NK-92 (cell line): ENCODE measurements around the gene ACVR1C.
"Not testable (repeated sequence)": the region's sequence is repeated elsewhere in the genome, so short reads cannot be mapped to it uniquely, and the experiment has no call there.

ENCODE experiments used
- DNase-seq: peaks from one replicate; lab custom pipeline; 2025; ENCODE audit not compliant: unreplicated experiment; lab: John Stamatoyannopoulos, UW

The ACVR1C gene

DNA sequence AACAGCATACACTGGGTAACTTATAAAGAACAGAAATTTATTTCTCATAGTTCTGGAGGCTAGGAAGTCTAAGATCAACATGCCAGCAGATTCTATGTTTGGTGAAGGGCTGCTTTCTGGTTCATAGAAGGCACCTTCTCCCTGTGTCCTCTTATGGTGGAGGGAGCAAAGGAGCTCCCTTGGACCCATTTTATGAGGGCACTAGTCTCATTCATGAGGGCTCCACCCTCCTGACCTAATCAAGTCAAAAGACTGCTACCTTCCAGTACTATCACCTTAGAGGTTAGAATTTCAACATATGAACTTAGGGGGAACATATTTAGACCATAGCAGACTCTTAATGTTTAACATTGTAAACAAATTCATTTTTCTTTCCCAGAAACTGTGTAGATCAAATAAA lies 54.5 kb downstream of the ACVR1C start:
- DNase-seq, result no peak

DNA sequence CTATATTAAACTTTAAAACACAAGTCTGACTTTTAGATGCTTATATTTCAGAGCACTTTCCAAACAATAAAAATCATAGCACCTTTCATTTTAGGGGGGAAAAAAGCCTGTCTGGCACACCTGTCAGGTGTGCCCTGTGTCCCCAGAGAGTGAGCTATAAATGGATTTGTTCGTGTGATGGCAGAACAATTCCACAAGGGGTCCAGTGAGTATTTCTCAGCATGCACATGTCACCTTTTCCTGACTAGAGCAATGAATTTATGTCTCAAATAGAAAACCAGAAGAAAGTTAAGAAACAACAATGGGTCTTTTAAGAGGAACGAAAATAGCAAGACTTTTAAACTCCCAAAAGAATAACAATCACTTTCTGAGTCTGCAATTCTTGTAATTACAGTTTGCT lies 55.9 kb downstream of the ACVR1C start:
- no peak for DNase-seq

DNA sequence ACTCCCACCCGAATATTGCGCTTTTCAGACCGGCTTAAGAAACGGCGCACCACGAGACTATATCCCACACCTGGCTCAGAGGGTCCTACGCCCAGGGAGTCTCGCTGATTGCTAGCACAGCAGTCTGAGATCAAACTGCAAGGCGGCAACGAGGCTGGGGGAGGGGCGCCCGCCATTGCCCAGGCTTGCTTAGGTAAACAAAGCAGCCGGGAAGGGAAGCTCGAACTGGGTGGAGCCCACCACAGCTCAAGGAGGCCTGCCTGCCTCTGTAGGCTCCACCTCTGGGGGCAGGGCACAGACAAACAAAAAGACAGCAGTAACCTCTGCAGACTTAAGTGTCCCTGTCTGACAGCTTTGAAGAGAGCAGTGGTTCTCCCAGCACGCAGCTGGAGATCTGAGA lies 62.0 kb downstream of the ACVR1C start:
- DNase-seq, result not testable (repeated sequence)

DNA sequence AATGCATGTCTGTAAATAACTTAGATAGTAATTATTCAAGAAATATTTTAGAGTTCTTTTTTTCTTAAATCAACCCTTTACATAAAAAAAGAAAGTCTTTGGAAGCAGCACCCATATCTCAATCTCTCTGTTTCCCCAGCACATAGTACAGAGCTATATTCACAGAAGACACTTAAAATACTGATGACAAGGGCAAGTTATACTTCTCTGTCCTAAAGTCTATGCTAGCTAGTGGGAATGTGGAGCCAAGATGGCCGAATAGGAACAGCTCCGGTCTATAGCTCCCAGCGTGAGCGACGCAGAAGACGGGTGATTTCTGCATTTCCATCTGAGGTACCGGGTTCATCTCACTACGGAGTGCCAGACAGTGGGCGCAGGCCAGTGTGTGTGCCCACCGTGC lies 62.6 kb downstream of the ACVR1C start:
- not testable (repeated sequence) for DNase-seq

DNA sequence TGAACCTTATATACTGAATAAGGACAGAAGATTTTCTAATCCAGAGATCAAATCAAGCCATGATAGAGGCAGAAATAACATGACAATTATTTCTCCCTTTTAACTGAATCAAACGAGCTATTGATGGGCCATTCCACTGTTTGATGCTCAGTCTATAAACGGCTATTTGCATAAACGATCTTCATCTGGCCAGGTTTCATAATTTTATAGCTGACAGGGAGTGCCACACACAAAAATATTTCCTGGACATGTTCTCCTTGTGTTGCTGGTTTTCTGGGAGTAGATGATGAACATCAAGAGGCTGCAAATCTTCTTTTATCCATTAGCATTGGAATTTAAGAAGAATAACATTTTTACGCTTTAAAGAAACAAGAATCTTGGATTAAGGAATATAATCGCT lies 63.1 kb downstream of the ACVR1C start:
- DNase-seq, result no peak

DNA sequence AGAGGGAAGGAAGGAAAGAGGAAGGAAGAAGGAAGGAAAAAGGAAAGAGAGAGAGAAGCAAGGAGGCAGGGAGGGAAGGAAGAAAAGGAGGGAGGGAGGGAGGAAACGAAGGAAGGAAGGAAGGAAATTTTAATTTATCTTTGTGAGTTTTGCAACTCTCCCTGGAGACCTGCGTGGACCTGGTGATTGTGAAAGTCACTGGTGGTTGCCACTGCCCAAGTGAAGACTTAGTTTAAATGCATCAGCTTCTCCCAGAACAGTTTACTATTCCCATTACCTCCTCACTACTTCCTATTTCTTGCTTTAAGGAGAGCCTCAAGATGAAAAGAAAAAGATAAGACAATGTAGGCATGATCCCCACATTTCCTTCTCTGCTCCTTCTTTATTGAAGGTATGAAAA lies 68.8 kb downstream of the ACVR1C start:
- no peak for DNase-seq

DNA sequence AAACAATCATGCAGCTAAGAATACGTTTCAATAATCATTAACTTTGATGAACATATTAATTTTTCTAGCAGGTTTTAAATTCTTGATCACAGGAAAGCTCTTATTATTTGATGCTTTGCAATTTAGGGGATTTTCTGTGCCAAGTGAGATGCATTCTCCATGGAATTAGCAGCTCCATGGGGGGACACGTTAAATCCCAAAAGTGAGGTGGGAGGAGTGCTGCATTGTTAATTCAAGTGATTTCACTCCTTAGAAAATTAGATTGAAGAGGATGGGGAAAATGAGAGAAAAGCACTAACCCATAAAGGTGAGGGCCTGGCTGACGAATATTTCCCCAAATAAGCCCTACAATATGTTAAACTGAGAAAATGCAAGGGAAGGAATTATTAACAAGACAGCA lies 69.2 kb downstream of the ACVR1C start:
- DNase-seq, result no peak

DNA sequence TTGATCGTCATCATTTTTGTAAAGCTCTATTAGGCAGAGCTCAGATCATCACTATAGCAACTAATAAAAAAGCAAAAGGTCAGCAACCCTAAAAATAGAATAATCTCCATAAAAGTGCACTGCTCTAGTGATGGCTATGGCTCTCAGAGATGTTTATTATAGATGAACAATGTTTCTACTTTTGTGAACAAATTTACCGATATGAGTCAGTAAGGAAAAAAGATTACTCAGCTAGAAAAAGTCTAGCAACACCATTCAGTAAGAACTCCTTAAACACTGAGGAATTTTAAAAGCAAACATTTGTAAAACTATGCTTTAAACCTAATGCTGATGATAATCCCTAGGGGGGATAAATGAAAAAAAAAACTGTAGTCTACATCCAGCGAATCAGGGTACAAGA lies 69.6 kb downstream of the ACVR1C start:
- DNase-seq, result no peak

DNA sequence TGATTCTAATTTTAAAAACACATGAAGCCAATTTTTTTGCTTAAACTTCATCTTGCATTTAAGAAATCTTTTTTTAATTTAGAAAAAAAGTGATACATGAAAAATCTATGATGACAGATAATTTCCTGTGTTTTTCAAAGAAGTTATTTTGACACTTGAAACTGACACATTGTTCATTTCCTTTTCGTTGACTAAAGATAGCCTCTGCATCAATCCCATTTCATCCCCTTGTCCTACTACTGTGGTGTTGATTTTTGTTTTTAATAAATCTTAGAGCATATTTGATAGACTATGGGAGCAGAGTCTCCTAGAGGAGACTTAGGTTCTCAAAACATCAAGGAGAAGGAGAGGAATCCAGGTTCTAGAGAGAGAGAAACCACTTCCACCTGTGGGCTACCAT lies 70.9 kb downstream of the ACVR1C start:
- DNase-seq, result no peak

DNA sequence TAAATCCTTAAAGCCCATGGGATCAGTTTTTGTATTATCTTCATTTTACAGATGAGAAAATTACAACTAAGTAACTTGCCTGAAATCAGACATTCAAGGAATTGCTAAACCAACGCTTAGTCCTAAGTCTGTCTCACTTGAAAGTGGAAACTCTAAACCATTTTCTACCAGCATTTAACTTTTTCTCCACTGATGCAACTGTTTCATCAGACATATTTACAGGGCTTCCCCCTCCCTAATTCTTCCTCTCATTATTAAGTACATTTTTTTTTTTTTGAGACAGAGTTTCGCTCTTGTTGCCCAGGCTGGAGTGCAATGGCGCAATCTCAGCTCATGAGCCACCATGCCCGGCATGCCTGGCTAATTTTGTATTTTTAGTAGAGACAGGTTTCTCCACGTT lies 88.6 kb downstream of the ACVR1C start:
- no peak for DNase-seq

DNA sequence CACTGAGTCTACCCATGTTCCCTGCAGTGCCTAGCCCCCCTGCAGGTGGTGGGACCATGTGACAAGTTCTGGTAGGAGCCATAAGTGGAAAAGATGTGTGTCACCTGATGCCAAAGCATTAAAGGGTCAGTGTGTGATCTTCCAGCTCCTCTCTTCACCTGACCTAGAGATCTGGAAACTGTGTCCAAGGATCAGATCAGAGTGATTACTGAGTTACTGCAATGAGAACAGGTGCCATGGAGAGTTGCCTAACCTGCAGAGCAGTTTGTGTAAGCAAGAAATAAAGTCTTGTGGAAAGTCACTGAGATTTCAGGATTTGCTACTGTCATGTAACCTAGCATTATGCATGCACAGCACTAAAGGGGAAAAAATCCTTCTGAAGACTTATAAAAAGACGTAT lies 90.6 kb downstream of the ACVR1C start:
- DNase-seq, result no peak

DNA sequence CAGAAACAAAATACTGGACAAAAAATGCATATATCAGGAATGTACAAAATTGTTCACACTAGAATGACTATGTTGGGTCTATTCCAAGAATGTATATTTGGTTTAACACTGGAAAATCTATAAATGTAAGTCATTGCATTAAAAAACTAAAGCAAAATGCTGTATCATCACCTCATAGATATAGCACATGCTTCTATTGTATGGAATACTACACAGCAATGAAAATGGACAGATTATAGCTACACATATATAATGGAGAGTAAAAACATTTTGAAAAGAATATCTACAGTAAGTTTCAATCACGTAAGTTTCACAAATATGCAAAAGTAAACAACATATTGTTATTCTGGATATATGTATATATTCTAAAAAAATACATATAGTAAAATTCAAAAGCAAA lies 91.8 kb downstream of the ACVR1C start:
- no peak for DNase-seq

DNA sequence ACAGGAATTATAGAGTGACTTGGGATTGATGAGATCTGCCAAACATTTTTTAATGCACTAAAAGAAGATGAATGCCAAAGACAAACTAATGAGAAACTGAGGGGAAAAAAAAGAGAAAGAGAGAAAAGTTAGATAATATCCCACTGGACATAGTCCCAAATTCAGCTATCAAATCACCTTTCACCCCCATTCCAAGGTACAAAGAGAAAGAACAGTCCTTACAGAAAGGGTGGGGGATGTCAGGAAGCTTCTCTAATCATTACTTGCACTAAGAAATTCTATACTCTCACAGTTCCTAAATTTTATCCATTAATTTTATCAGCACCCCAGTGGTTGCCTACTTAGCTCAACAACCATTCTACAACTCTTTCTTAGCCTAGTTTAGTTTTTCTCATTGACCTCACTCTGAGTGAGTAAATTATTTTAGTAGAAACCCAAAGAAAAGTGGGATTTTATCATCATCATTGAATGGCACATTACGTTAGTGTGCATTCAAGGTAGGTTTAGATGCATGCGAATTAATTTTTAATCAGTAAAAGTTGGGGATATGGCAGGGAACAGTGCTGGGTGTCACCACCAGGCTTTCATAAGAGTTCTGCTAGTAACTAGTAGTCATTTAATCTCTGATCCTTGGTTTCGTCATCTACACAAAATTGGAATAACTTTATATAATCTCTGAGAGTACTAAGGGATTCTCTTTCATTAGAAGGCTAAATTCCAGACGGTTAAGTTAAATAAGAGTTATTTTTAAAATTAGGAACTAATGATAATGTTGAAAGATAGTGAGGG lies 99.5 kb downstream of the ACVR1C start:
- DNase-seq, result no peak

DNA sequence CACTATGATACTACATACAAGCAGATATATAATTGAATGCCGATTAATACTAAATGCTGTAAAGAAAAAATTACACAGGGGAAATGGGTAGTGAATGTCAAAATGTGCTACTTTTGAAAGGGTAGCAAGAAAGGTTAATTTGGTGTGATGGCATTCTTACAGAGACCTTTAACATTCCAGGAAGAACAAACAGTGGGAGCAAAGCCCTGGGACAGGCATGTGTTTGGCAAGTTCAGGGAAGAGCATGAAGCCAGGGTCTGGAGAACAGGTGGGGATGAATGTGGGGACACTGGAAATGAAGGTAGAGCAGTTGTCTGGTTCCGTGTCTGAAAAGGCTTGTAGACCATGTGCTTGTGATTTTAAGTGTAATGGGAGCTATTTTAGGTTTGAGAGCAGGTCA lies 102.6 kb downstream of the ACVR1C start:
- no peak for DNase-seq

DNA sequence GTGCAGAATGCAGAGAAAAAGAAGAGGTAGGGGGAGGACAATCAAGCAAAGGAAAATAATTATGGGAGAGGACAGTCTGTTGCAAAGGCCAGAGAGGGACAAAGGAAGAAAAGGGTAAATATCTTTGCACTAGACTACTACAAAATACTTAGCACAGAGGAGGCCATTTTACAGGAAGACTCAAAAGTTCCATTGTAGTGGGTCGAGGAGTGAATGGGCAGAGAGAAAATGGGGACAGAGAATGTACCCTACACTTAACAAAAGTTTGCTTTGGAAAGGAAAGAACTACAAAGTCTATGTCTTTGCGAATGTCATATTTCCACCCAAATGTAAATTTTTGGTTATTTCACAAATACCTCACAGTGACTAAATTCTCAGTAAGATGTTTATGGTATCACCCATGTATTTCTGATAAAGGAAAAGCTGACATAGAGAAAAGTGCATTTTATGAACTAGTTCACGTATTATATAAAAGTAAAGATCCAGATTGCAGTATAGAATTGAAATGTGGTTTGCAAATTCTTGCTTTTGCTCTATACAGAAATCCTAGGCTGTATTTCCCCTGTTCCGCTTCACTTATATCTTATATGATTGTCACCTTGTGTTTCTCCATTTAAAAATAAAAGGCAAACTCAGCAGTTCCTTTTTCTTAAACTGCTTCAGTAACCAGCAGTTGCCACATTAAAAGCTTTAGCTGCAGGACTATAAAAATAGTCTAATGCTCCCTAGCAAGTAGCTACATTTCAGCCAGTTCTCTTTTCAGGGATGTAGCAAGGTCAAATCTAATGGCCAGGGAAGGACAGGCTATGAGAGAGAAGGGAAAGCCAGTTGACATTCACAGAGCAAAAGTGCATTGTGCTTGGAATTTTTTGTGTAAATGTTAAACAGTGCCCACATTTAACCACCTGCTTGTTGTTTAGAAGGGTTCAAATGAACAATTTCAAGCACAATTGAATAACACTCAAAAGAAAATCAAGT lies 105.1 kb downstream of the ACVR1C start:
- DNase-seq, result no peak

DNA sequence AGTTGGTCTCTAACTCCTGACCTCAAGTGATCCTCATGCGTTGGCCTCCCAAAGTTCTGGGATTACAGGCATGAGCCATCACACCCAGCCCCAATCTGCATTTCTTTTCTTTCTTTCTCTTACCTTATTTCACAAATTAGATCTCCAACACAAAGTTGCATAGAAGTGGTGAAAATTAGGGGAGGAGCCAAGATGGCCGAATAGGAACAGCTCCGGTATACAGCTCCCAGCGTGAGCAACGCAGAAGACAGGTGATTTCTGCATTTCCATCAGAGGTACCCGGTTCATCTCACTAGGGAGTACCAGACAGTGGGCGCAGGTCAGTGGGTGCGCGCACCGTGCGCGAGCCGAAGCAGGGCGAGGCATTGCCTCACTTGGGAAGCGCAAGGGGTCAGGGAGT lies 113.7 kb downstream of the ACVR1C start:
- not testable (repeated sequence) for DNase-seq

DNA sequence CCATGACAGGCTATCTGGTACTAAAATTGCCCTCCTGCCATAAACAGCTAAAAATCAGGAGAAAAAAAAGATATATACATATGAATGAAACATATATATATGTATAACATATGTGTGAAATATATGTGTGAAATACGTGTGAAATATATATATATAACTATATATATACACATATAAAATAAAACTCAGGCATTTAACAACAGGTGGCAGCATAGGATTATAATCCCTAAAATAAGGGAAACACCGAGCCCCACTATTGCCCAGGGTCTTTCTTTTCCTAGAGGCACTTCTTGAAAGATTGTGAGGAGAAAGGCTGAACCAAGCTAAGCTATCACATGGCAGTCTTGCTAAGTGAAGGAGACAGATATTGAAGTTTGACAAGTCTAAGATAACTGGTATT lies 118.9 kb downstream of the ACVR1C start:
- DNase-seq, result no peak

DNA sequence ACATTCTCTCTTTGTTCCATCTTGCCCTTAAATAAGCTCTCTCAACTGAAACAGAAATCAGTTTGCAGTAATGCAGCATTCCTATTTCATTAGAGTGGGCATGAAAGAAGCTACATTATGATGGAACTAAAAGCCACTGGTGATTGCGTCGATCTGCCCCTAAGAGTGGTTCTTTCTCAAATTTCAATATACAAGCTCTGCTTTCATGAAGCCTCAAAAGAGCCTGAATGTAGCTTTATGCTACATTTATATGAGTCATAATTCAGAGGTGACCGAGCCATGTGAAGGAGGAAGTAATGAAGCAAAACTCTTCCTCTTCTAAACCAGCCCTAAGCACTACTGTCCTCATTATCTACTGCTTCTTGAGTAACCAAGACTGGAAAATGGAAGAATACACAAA lies 120.0 kb downstream of the ACVR1C start:
- no peak for DNase-seq

DNA sequence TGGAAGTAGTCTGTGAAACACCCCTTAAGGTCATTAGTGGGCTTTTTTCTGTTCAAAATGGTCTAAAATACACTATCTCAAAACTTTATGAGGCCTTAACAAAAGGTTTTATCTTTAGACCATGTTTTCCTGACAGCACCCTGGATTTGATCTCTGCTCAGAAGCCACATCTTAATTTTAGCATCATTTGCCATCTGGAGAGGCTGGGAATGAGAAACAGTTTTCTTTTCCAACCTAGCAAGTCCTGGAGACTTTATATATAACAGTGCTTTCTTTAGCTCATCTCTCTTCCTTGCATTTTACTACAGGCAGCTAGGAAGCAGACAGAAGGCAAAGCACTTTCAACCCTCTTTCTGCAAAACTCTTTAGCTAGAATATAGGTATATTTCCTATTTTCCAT lies 122.1 kb downstream of the ACVR1C start:
- no peak for DNase-seq

DNA sequence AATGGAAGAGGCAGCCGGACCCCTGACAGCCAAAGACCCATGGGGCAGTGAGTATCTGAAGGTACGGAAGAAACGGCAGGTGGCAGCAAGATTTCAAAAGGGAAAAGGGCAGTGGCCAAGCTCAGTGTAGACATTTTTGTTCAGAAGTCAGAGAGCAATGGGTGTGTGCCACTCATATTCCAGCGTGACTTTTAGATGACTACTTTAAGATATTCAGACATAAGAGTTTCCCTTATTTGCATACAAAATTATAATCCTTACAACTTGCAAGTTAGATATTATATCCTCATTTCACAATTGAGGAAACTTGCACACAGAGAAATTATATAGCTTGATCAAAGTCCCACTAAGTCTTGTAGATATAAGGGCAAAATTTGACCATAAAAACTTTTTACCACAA lies 124.0 kb downstream of the ACVR1C start:
- no peak for DNase-seq

DNA sequence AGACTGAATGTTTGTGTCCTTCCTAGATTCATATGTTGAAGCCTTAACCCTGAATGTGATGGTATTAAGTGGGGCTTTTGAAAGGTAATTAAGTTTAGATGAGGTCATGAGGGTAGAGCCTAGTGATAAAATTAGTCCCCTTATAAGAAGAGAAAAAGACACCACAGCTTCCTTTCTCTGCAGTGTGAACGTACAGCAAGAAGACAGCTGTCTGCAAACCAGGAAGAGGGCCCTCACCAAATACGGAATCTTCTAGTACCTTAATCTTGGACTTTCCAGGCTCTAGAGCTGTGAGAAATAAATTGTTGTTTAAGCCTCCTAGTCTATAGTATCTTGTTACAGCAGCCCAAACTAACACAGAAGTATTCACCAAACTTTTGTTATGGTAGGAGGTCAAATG lies 127.6 kb downstream of the ACVR1C start:
- no peak for DNase-seq

DNA sequence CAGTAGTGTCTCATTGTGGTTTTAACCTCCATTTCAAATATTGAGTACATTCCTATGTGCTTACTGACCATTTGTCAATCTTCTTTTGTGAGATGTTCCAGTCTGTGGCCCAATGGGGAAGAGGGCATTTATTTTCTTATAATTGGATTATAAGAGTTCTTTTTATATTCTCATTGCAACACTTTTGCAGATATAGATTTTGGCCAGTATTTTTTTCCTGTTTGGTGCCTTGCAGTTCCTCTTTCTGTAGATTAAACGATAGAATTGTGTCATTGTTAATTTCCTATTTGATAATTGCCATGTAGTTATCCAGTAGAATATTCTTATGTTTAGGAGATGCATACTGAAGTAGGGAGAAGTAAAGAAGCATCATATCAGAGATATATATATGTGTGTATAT lies 128.3 kb downstream of the ACVR1C start:
- DNase-seq, result no peak
